Neuronal stem cell (in vitro differentiated cells): ENCODE measurements around the gene SEC23IP.

Source experiments
- DNase-seq: peaks from one replicate; pipeline ENCODE4 v3.0.0-alpha.2; 2013; ENCODE audit warnings: low spot score
- H2AFZ ChIP-seq: one replicate; pipeline ENCODE4 v1.6.1; 2013; ENCODE audit warnings: mild to moderate bottlenecking, low read length, inconsistent platforms
- H2AK5ac ChIP-seq: 2 replicates; pipeline ENCODE4 v1.6.1; 2013; ENCODE audit warnings: low read depth, mild to moderate bottlenecking, inconsistent platforms, low read length, moderate library complexity, mixed read lengths
- H2BK120ac ChIP-seq: 2 replicates; pipeline ENCODE4 v1.6.1; 2013; ENCODE audit warnings: low read depth, mild to moderate bottlenecking, inconsistent platforms, low read length, moderate library complexity, mixed read lengths
- H2BK12ac ChIP-seq: one replicate; pipeline ENCODE4 v1.6.1; 2013; ENCODE audit warnings: low read length, inconsistent platforms
- H2BK15ac ChIP-seq: 2 replicates; pipeline ENCODE4 v1.6.1; 2013; ENCODE audit warnings: mild to moderate bottlenecking, low read length, inconsistent platforms, mixed read lengths
- H2BK5ac ChIP-seq: one replicate; pipeline ENCODE4 v1.6.1; 2013; ENCODE audit warnings: inconsistent platforms, mild to moderate bottlenecking, low read length, moderate library complexity
- H3K14ac ChIP-seq: one replicate; pipeline ENCODE4 v1.6.1; 2013; ENCODE audit warnings: low read length, inconsistent platforms
- H3K18ac ChIP-seq: 2 replicates; pipeline ENCODE4 v1.6.1; 2013; ENCODE audit warnings: low read length, inconsistent platforms
- H3K23ac ChIP-seq: 2 replicates; pipeline ENCODE4 v1.6.1; 2013; ENCODE audit warnings: low read depth, mild to moderate bottlenecking, mixed read lengths, low read length, inconsistent platforms; ENCODE audit not compliant: poor library complexity
- H3K27ac ChIP-seq: replicated peaks from 3 replicates; pipeline ENCODE4 v1.5.1; 2013; ENCODE audit warnings: low read length, inconsistent platforms
- H3K27me3 ChIP-seq, 3 experiments: 2 replicates each; pipeline ENCODE4 v1.6.1; 2013; ENCODE audit warnings: low read length in 3 of 3, mild to moderate bottlenecking in 2 of 3, inconsistent platforms in 1 of 3, low read depth in 1 of 3, mixed read lengths in 1 of 3, moderate library complexity in 1 of 3; ENCODE audit not compliant: control insufficient read depth in 3 of 3, insufficient read depth in 3 of 3
- H3K36me3 ChIP-seq, 2 donors: replicated peaks in 1 of 2; 2 replicates each; pipeline ENCODE4 v1.6.1; 2013; ENCODE audit warnings: low read length in 2 of 2; ENCODE audit not compliant: control insufficient read depth in 2 of 2, insufficient read depth in 2 of 2
- H3K4ac ChIP-seq: 2 replicates; pipeline ENCODE4 v1.6.1; 2013; ENCODE audit warnings: inconsistent platforms, mild to moderate bottlenecking, low read length, moderate library complexity
- H3K4me1 ChIP-seq, 2 donors: 1 replicate in 1 of 2; 2 replicates in 1 of 2; pipeline ENCODE4 v1.6.1; 2013; ENCODE audit warnings: low read length in 2 of 2, low read depth in 1 of 2; ENCODE audit not compliant: control insufficient read depth in 2 of 2, insufficient read depth in 1 of 2
- H3K4me2 ChIP-seq: one replicate; pipeline ENCODE4 v1.6.1; 2013; ENCODE audit warnings: mild to moderate bottlenecking, low read length, inconsistent platforms; ENCODE audit not compliant: insufficient read depth, poor library complexity, severe bottlenecking
- H3K4me3 ChIP-seq, 2 donors: 2 replicates each; pipeline ENCODE4 v1.5.1; 2013; ENCODE audit warnings: low read length in 2 of 2, mild to moderate bottlenecking in 2 of 2, inconsistent platforms in 1 of 2, moderate library complexity in 1 of 2
- H3K79me1 ChIP-seq: one replicate; pipeline ENCODE4 v1.6.1; 2013; ENCODE audit warnings: low read depth, mild to moderate bottlenecking, inconsistent platforms, low read length, moderate library complexity
- H3K9ac ChIP-seq: one replicate; pipeline ENCODE4 v1.6.1; 2013; ENCODE audit warnings: mild to moderate bottlenecking, low read depth, low read length, inconsistent platforms; ENCODE audit not compliant: poor library complexity
- H3K9me3 ChIP-seq, 2 donors: replicated peaks in 1 of 2; 2 replicates each; pipeline versions ENCODE3 to v1.6.1; 2013; ENCODE audit warnings: low read length in 2 of 2, mild to moderate bottlenecking in 2 of 2, inconsistent platforms in 1 of 2, low read depth in 1 of 2, mixed read lengths in 1 of 2, moderate library complexity in 1 of 2; ENCODE audit not compliant: control insufficient read depth in 2 of 2, insufficient read depth in 1 of 2
- H4K8ac ChIP-seq: one replicate; pipeline ENCODE4 v1.6.1; 2013; ENCODE audit warnings: low read depth, mild to moderate bottlenecking, inconsistent platforms, low read length, moderate library complexity
- H4K91ac ChIP-seq: one replicate; pipeline ENCODE4 v1.6.1; 2013; ENCODE audit warnings: low read length, low read depth, mild to moderate bottlenecking, inconsistent platforms; ENCODE audit not compliant: poor library complexity
- WGBS, 2 donors: extraction: QIAGEN DNeasy Blood & Tissue Kit; methylation state at CpG; one replicate each; pipeline ENCODE4 v1.1.7; 2013; ENCODE audit warnings: missing lambda C conversion rate in 2 of 2, mixed read lengths in 1 of 2; ENCODE audit not compliant: insufficient read length in 2 of 2, insufficient replicate concordance in 1 of 2; ENCODE audit errors: extremely low coverage in 2 of 2; 5-methylcytosine and 5-hydroxymethylcytosine counted together

SEC23IP gene

GRCh38 chr10:119852277-119852676 is 40.3 kb upstream of the SEC23IP start:
- no peak overlapping the region for H2BK12ac ChIP-seq
- DNase-seq: no peak
- H3K27ac ChIP-seq: no peak overlapping the region
- no peaks in the 10 kb centered on the region for H3K4me1 ChIP-seq
- no peak overlapping the region for H3K14ac ChIP-seq
- H3K4ac ChIP-seq: no peak overlapping the region
- H2AFZ ChIP-seq: no peak overlapping the region
- H2BK120ac ChIP-seq: no peak overlapping the region
- H3K4me3 ChIP-seq: no peak overlapping the region
- no peak overlapping the region for H2BK15ac ChIP-seq
- no peak overlapping the region for H3K4me2 ChIP-seq
- no peak overlapping the region for H3K23ac ChIP-seq
- WGBS, 2 donors: 100% methylated on average over 1 of the region's 6 CpGs; no CpG with 5 or more reads in 1 of the 2 donors
- no peaks in the 10 kb centered on the region for H3K9me3 ChIP-seq
- no peak overlapping the region for H2AK5ac ChIP-seq
- H3K9ac ChIP-seq: no peak overlapping the region
- H3K36me3 ChIP-seq: peaks cover 26 to 97% of the 10 kb centered on the region in 2 donors
- H4K8ac ChIP-seq: no peak overlapping the region
- no peak overlapping the region for H4K91ac ChIP-seq
- no peak overlapping the region for H2BK5ac ChIP-seq
- no peak overlapping the region for H3K18ac ChIP-seq
- H3K79me1 ChIP-seq: peaks cover 2% of the 10 kb centered on the region
- no peaks in the 10 kb centered on the region for H3K27me3 ChIP-seq

GRCh38 chr10:119852822-119853221 is 39.7 kb upstream of the SEC23IP start:
- no peak overlapping the region for H4K8ac ChIP-seq
- H2BK12ac ChIP-seq: no peak overlapping the region
- H2AK5ac ChIP-seq: no peak overlapping the region
- H4K91ac ChIP-seq: no peak overlapping the region
- H3K14ac ChIP-seq: no peak overlapping the region
- H2BK120ac ChIP-seq: no peak overlapping the region
- no peak for DNase-seq
- no peaks in the 10 kb centered on the region for H3K9me3 ChIP-seq
- H3K4ac ChIP-seq: no peak overlapping the region
- no peak overlapping the region for H3K4me3 ChIP-seq
- no peak overlapping the region for H3K9ac ChIP-seq
- no peak overlapping the region for H2BK15ac ChIP-seq
- H3K79me1 ChIP-seq: peaks cover 2% of the 10 kb centered on the region
- H3K4me1 ChIP-seq: no peaks in the 10 kb centered on the region
- no peak overlapping the region for H2AFZ ChIP-seq
- H3K4me2 ChIP-seq: no peak overlapping the region
- peaks cover 26 to 97% of the 10 kb centered on the region in 2 donors for H3K36me3 ChIP-seq
- H2BK5ac ChIP-seq: no peak overlapping the region
- no peak overlapping the region for H3K23ac ChIP-seq
- WGBS, 2 donors: no CpG with 5 or more reads among the region's 6 CpGs
- no peak overlapping the region for H3K18ac ChIP-seq
- no peak overlapping the region for H3K27ac ChIP-seq
- H3K27me3 ChIP-seq: no peaks in the 10 kb centered on the region

GRCh38 chr10:119853574-119853973 is 39.0 kb upstream of the SEC23IP start:
- no peak for DNase-seq
- Histone ChIP-seq H3K27me3 (no peaks in the 10 kb centered on the region), H3K4me2 (no peak overlapping the region), H4K8ac (no peak overlapping the region), H3K9me3 (no peaks in the 10 kb centered on the region), H2AK5ac (no peak overlapping the region), H2BK120ac (no peak overlapping the region), H3K14ac (no peak overlapping the region), H3K18ac (no peak overlapping the region), H2BK15ac (no peak overlapping the region), H3K79me1 (peaks cover 2% of the 10 kb centered on the region), H3K4me3 (no peak overlapping the region), H3K27ac (no peak overlapping the region), H3K4me1 (no peaks in the 10 kb centered on the region), H2BK5ac (no peak overlapping the region), H3K4ac (no peak overlapping the region), H4K91ac (no peak overlapping the region), H3K23ac (no peak overlapping the region), H2AFZ (no peak overlapping the region), H2BK12ac (no peak overlapping the region), H3K9ac (no peak overlapping the region), H3K36me3 (peaks cover 26 to 97% of the 10 kb centered on the region in 2 donors)
- WGBS, 2 donors: no CpG with 5 or more reads among the region's 1 CpG

GRCh38 chr10:119858063-119858462 is 34.5 kb upstream of the SEC23IP start:
- H3K9ac ChIP-seq: no peak overlapping the region
- peaks cover 5% of the 10 kb centered on the region for H3K79me1 ChIP-seq

More at GRCh38 chr10:119858063-119858462, 34.5 kb upstream of the SEC23IP start:
- H3K4me2 ChIP-seq: no peak overlapping the region
- no peak overlapping the region for H2BK12ac ChIP-seq
- no peak overlapping the region for H4K91ac ChIP-seq
- H2BK15ac ChIP-seq: no peak overlapping the region
- no peaks in the 10 kb centered on the region for H3K27me3 ChIP-seq
- no peak overlapping the region for H3K14ac ChIP-seq
- no peak overlapping the region for H2AFZ ChIP-seq
- H3K9me3 ChIP-seq: no peaks in the 10 kb centered on the region
- no peak for DNase-seq
- no peak overlapping the region for H2BK120ac ChIP-seq
- peaks cover 8 to 73% of the 10 kb centered on the region in 2 donors for H3K36me3 ChIP-seq
- H3K27ac ChIP-seq: no peak overlapping the region
- H4K8ac ChIP-seq: no peak overlapping the region
- H3K23ac ChIP-seq: no peak overlapping the region
- WGBS, 2 donors: no CpG with 5 or more reads among the region's 1 CpG
- H3K18ac ChIP-seq: no peak overlapping the region
- no peak overlapping the region for H2AK5ac ChIP-seq
- no peaks in the 10 kb centered on the region for H3K4me1 ChIP-seq
- H3K4me3 ChIP-seq: no peak overlapping the region
- no peak overlapping the region for H2BK5ac ChIP-seq
- H3K4ac ChIP-seq: no peak overlapping the region
